Measurements from ENCODE around the gene RAD51B.

DNA sequence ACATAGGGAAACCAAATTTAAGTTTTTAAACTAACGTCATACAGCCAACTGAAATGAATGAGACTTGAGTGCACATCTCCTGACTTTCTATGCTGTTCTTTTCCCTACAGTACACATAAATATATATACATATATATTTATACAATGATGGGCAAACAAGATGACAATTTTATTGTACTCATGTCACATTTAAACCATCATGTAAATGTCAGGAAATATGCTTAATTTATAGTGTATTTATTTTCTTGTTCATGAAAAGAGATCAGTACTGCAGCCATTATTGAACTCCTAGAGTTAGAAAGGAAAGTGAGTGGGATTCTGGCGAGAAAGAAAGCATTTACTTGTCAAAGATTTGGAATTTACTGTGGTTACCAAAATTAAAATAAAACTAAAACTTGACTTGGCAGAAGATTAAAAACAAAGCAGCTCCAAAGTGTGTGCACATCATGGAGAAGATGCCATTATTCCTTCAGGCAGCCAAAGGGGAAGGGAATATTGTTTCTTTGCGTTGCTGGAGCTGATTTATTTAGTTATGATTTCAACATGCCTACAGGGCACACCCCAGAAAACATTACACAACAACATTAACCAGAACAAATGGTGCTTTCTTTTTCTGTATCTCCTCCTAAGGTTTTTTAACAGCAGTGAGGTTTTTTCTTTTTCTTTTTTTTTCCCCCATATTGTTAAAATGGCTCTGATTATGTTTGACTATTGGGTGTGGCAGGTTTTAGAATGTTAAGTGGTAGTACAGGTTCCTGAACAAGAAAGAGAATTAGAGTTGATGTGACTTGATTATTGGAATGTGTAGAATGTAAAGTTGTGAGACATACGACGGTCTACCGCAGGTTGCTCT is 144.6 kb downstream of the RAD51B start:
- TF ChIP-seq, protein P1, sequence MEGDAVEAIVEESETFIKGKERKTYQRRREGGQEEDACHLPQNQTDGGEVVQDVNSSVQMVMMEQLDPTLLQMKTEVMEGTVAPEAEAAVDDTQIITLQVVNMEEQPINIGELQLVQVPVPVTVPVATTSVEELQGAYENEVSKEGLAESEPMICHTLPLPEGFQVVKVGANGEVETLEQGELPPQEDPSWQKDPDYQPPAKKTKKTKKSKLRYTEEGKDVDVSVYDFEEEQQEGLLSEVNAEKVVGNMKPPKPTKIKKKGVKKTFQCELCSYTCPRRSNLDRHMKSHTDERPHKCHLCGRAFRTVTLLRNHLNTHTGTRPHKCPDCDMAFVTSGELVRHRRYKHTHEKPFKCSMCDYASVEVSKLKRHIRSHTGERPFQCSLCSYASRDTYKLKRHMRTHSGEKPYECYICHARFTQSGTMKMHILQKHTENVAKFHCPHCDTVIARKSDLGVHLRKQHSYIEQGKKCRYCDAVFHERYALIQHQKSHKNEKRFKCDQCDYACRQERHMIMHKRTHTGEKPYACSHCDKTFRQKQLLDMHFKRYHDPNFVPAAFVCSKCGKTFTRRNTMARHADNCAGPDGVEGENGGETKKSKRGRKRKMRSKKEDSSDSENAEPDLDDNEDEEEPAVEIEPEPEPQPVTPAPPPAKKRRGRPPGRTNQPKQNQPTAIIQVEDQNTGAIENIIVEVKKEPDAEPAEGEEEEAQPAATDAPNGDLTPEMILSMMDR (conservative IDR thresholded peaks at IDR 0.05 in 1 of 2, IDR thresholded peaks at IDR 0.05 in 1 of 2; ENCODE audit: low read depth in 1 of 2, low read length in 2 of 2): no peak
- no peak for TF ChIP-seq EZH2 (IDR thresholded peaks at IDR 0.05; ENCODE audit: low read length, missing control alignments)
